GM12801 (cell line): ENCODE data around the gene IL10RB.

Source experiments
- CTCF ChIP-seq: IDR thresholded peaks from one replicate; pipeline ENCODE4 v1.5.1; 2011; ENCODE audit warnings: control low read depth; ENCODE audit not compliant: insufficient read length; ENCODE audit errors: extremely low read depth

The IL10RB gene

DNA sequence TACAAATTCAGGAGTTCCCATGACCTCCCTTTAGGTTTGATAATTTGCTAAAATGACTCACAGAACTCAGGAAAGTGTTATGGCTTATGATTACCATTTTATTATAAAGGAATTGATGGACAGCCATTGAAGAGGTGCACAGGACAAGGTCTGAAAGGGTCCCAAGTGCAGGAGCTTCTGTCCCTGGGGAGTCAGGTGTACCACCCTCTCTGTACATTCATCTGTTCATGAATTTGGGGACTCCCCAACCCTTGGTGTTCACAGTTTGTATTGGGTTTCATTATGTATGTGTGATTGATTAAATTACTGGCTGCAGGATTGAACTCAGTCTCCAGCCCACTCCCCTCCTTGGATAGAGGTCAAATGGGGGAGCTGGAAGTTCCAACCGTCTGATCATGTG is 10.8 kb upstream of the IL10RB start:
- TF ChIP-seq CTCF = no peak

GRCh38 chr21:33256019-33256418 is 10.1 kb upstream of the IL10RB start:
- TF ChIP-seq CTCF = no peak

DNA sequence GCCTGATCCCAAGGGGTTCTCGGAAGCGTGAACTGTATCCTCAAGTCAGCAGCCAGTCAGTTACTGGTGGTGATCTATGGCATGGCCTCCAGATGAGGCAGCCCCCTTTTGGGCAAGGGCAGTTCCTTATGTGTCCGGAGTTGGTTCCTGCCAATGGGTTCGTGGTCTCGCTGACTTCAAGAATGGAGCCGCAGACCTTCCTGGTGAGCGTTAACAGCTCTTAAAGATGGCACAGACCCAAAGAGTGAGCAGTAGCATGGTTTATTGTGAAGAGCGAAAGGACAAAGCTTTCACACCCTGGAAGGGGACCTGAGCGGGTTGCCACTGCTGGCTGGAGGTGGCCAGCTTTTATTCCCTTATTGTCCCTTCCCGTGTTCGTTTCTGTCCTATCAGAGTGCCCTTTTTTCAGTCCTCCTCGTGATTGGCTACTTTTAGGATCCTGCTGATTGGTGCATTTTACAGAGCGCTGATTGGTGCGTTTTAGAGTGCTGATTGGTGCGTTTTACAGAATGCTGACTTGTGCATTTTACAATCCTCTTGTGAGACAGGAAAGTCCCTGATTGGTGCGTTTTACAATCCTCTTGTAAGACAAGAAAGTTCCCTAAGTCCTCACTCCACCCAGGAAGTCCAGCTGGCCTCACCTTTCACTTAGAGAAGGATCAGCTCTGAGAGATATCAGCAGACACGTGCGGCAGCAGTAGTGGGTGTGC is 8.9 kb upstream of the IL10RB start:
- no peak for TF ChIP-seq CTCF

DNA sequence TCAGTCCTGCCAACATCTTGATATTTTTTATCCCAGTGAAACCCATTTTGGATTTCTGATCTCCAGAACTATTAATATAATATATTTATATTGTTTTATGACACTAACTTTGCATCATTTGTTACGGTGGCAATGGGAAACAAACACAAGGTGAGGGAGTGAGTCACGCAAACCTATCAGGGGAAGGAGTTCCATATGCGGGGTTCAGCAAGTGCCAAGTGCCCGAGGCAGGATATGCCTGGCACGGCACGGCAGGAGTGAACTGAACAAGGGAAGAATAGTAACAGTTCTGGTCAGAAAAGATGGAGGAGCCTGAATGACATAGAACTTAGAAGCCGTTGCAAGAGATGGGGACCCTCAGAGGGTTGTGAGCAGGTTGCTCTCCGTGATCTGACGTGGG is 7.7 kb upstream of the IL10RB start:
- TF ChIP-seq CTCF = no peak

DNA sequence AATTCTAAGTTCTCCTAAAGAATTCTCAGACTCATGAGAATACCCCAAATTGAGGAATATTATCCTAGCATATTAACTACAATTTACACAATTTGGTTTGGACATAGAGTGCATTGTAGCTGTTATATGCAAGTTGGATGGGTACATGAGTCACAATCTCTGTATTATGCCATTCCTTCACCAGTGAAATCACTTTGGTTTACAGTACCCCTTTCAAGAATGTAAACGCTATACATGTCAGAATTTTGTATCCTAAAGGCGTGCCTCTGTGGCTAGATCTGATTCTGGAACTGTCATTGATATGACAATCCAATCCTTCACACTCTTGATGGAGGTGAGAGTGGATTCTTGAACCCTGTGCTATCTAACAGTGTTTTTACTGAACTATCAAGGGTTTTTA is 6.7 kb upstream of the IL10RB start:
- TF ChIP-seq CTCF = no peak

DNA sequence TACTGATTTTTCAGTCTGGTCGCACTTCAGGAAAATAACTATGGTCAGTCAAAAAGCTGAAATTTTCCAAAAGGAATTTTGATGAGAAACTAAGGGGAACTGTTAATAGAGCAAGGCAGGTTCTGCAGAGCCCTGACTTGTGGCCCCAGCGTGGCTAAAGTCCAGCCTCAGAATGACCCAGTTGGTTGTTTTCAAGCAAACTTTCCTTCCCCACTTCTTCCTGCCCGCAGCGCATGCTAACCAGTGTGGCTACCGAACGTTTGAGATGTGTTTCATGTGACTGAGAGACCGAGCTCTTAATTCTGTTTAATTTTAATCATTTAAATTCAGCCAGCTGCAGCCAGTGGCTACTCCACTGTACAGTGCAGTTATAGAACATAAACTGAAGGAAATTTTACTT is 6.2 kb upstream of the IL10RB start:
- no peak for TF ChIP-seq CTCF

DNA sequence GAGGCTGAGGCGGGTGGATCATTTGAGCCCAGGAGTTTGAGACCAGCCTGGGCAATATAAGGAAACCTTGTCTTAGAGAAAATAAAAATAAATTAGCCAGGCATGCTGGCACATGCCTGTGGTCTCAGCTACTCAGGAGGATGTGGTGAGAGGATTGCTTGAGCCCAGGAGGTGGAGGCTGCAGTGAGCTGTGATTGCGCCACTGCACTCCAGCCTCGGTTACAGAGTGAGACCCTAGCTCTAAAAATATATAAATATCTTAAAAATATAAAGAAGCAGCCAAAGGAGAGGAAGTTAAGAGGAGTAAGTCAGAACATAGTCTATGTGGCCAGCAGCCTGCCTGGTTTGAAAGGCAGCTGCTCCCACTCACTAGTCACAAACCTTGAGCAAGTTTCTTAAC is 4.5 kb upstream of the IL10RB start:
- no peak for TF ChIP-seq CTCF
